H7 (cell line): ENCODE results near the gene UACA. TPM values are rescaled to one million over a fixed set of nuclear protein-coding genes. Genes with fewer than 3 reads are reported as not detected.

Source experiments
- DNase-seq: peaks from one replicate; pipeline ENCODE4 v3.0.0; 2012
- H3K27me3 ChIP-seq: 2 replicates; pipeline ENCODE4 v1.6.0; 2011; ENCODE audit warnings: mild to moderate bottlenecking, low read length; ENCODE audit not compliant: control insufficient read depth, insufficient read depth
- H3K36me3 ChIP-seq: replicated peaks from 2 replicates; pipeline ENCODE4 v1.5.1; 2011; ENCODE audit warnings: low read length; ENCODE audit not compliant: control insufficient read depth, insufficient read depth
- H3K4me3 ChIP-seq: 2 replicates; pipeline ENCODE4 v1.5.1; 2011; ENCODE audit warnings: low read depth, mild to moderate bottlenecking, control low read depth, low read length, moderate library complexity; ENCODE audit not compliant: insufficient read depth
- total RNA-seq: library from RNA; depleted of rRNA; stranded (reverse); fragments of >200 nt; shearing (Covaris generic); gene quantifications from 2 replicates; pipeline ENCODE4 v1.2.3, GENCODE V29; 2014

Gene UACA
- total RNA-seq, 1 experiment from 2014 or later: 21.1 TPM

GRCh38 chr15:70792171-70792573, 28.8 kb upstream of the UACA start:
- no peak for DNase-seq
- no peaks in the 10 kb centered on the region for H3K27me3 ChIP-seq
- H3K36me3 ChIP-seq: no peaks in the 10 kb centered on the region
- no peak overlapping the region for H3K4me3 ChIP-seq

GRCh38 chr15:70791259-70791658, 27.9 kb upstream of the UACA start:
- Histone ChIP-seq H3K4me3 (no peak overlapping the region), H3K36me3 (no peaks in the 10 kb centered on the region), H3K27me3 (no peaks in the 10 kb centered on the region)
- DNase-seq: no peak

- Histone ChIP-seq H3K4me3 (no peak overlapping the region), H3K36me3 (no peaks in the 10 kb centered on the region), H3K27me3 (no peaks in the 10 kb centered on the region)
- no peak for DNase-seq
Observed at GRCh38 chr15:70789213-70789612, 25.9 kb upstream of the UACA start.

- H3K36me3 ChIP-seq: no peaks in the 10 kb centered on the region
- no peak overlapping the region for H3K4me3 ChIP-seq
- H3K27me3 ChIP-seq: no peaks in the 10 kb centered on the region
- no peak for DNase-seq
Observed at GRCh38 chr15:70788114-70789049, 25.0 kb upstream of the UACA start.

- no peaks in the 10 kb centered on the region for H3K27me3 ChIP-seq
Observed at GRCh38 chr15:70786996-70787395, 23.6 kb upstream of the UACA start.

GRCh38 chr15:70783610-70784022, 20.3 kb upstream of the UACA start:
- DNase-seq: no peak
- Histone ChIP-seq H3K4me3 (no peak overlapping the region), H3K36me3 (no peaks in the 10 kb centered on the region), H3K27me3 (no peaks in the 10 kb centered on the region)

More at GRCh38 chr15:70786996-70787395, 23.6 kb upstream of the UACA start:
- Histone ChIP-seq H3K36me3 (no peaks in the 10 kb centered on the region), H3K4me3 (no peak overlapping the region)
- no peak for DNase-seq

- Histone ChIP-seq H3K27me3 (no peaks in the 10 kb centered on the region), H3K4me3 (no peak overlapping the region), H3K36me3 (no peaks in the 10 kb centered on the region)
- DNase-seq: no peak
Observed at GRCh38 chr15:70783041-70783440, 19.7 kb upstream of the UACA start.

- H3K4me3 ChIP-seq: no peak overlapping the region
- no peak for DNase-seq
Observed at GRCh38 chr15:70781236-70781635, 17.9 kb upstream of the UACA start.

GRCh38 chr15:70778258-70779076, 15.1 kb upstream of the UACA start:
- Histone ChIP-seq H3K4me3 (no peak overlapping the region), H3K36me3 (no peaks in the 10 kb centered on the region), H3K27me3 (no peaks in the 10 kb centered on the region)
- DNase-seq: no peak

More at GRCh38 chr15:70781236-70781635, 17.9 kb upstream of the UACA start:
- Histone ChIP-seq H3K27me3 (no peaks in the 10 kb centered on the region), H3K36me3 (no peaks in the 10 kb centered on the region)

GRCh38 chr15:70777170-70777926, 14.0 kb upstream of the UACA start:
- H3K36me3 ChIP-seq: no peaks in the 10 kb centered on the region
- H3K27me3 ChIP-seq: no peaks in the 10 kb centered on the region
- DNase-seq: no peak
- H3K4me3 ChIP-seq: no peak overlapping the region

- DNase-seq: no peak
- H3K27me3 ChIP-seq: no peaks in the 10 kb centered on the region
- no peak overlapping the region for H3K4me3 ChIP-seq
- H3K36me3 ChIP-seq: no peaks in the 10 kb centered on the region
Observed at GRCh38 chr15:70775160-70775559, 11.8 kb upstream of the UACA start.

GRCh38 chr15:70772402-70772801, 9.0 kb upstream of the UACA start:
- Histone ChIP-seq H3K4me3 (no peak overlapping the region), H3K36me3 (no peaks in the 10 kb centered on the region), H3K27me3 (no peaks in the 10 kb centered on the region)
- no peak for DNase-seq

- DNase-seq: no peak
- Histone ChIP-seq H3K36me3 (no peaks in the 10 kb centered on the region), H3K27me3 (no peaks in the 10 kb centered on the region), H3K4me3 (no peak overlapping the region)
Observed at GRCh38 chr15:70770863-70771262, 7.5 kb upstream of the UACA start.

- H3K27me3 ChIP-seq: no peaks in the 10 kb centered on the region
- no peaks in the 10 kb centered on the region for H3K36me3 ChIP-seq
- H3K4me3 ChIP-seq: no peak overlapping the region
- DNase-seq: no peak
Observed at GRCh38 chr15:70768257-70768883, 5.0 kb upstream of the UACA start.
